ENCODE results near the gene KHDC4. TPM values are rescaled to one million over a fixed set of nuclear protein-coding genes. Genes with fewer than 3 reads are reported as not detected.
"Not testable (repeated sequence)": the region's sequence is repeated elsewhere in the genome, so short reads cannot be mapped to it uniquely, and the experiment has no call there.

The KHDC4 gene
- total RNA-seq, 2 donors from 2014 or later = 59.9 to 63.1 TPM

GRCh38 chr1:155941845-155942531 is 7.8 kb upstream of the KHDC4 start:
- DNase-seq = no peak
- H3K9me3 ChIP-seq (ENCODE audit: control insufficient read depth, low read length, poor library complexity, severe bottlenecking) = no peaks in the 10 kb centered on the region
- ATAC-seq = no peak
- Mint-ChIP-seq H3K27me3 (no peaks in the 10 kb centered on the region), H3K4me1 (peaks cover 48% of the 10 kb centered on the region), H3K27ac (peak overlapping the region; percentile 19), H3K4me3 (peak overlapping the region; percentile 12), H3K36me3 (ENCODE audit: low read depth) (no peaks in the 10 kb centered on the region)

GRCh38 chr1:155940993-155941844 is 7.0 kb upstream of the KHDC4 start, which contains the start of gene RXFP4:
Gene RXFP4, plus strand, starts transcription at chr1:155941638. Its CDS starts 72 bp downstream, at chr1:155941710.
- Mint-ChIP-seq H3K27me3 (no peaks in the 10 kb centered on the region), H3K4me1 (peaks cover 43% of the 10 kb centered on the region), H3K27ac (peak within 1 kb of the TSS; percentile 91), H3K4me3 (peak within 1 kb of the TSS; percentile 12), H3K36me3 (ENCODE audit: low read depth) (no peaks in the 10 kb centered on the region)
- no peaks in the 10 kb centered on the region for H3K9me3 ChIP-seq (ENCODE audit: control insufficient read depth, low read length, poor library complexity, severe bottlenecking)
- no peak for ATAC-seq
- DNase-seq = no peak

- no peak for ATAC-seq
- Mint-ChIP-seq H3K27ac (peak overlapping the region; percentile 91), H3K4me1 (peaks cover 37% of the 10 kb centered on the region), H3K27me3 (no peaks in the 10 kb centered on the region), H3K36me3 (ENCODE audit: low read depth) (no peaks in the 10 kb centered on the region), H3K4me3 (no peak overlapping the region)
- DNase-seq = no peak
- no peaks in the 10 kb centered on the region for H3K9me3 ChIP-seq (ENCODE audit: control insufficient read depth, low read length, poor library complexity, severe bottlenecking)
Measured at GRCh38 chr1:155940482-155940992, 6.3 kb upstream of the KHDC4 start.

- Mint-ChIP-seq H3K36me3 (ENCODE audit: low read depth) (no peaks in the 10 kb centered on the region), H3K4me1 (peaks cover 27% of the 10 kb centered on the region), H3K4me3 (no peak overlapping the region), H3K27me3 (no peaks in the 10 kb centered on the region), H3K27ac (no peak overlapping the region)
- no peaks in the 10 kb centered on the region for H3K9me3 ChIP-seq (ENCODE audit: control insufficient read depth, low read length, poor library complexity, severe bottlenecking)
- DNase-seq = no peak
- ATAC-seq = no peak
Measured at GRCh38 chr1:155938220-155938627, 4.0 kb upstream of the KHDC4 start.

- no peak overlapping the region for H3K27ac Mint-ChIP-seq
- no peaks in the 10 kb centered on the region for H3K9me3 ChIP-seq (ENCODE audit: control insufficient read depth, low read length, poor library complexity, severe bottlenecking)
- no peaks in the 10 kb centered on the region for H3K36me3 Mint-ChIP-seq (ENCODE audit: low read depth)
- H3K4me3 Mint-ChIP-seq = peak overlapping the region; percentile 12
- ATAC-seq = no peak
- H3K27me3 Mint-ChIP-seq = no peaks in the 10 kb centered on the region
- DNase-seq = no peak
- peaks cover 12% of the 10 kb centered on the region for H3K4me1 Mint-ChIP-seq
Measured at GRCh38 chr1:155934936-155935590, 850 bp upstream of the KHDC4 start.

- no peaks in the 10 kb centered on the region for H3K9me3 ChIP-seq (ENCODE audit: control insufficient read depth, low read length, poor library complexity, severe bottlenecking)
- H3K36me3 Mint-ChIP-seq (ENCODE audit: low read depth) = no peaks in the 10 kb centered on the region
- H3K4me3 Mint-ChIP-seq = no peak overlapping the region
- no peaks in the 10 kb centered on the region for H3K27me3 Mint-ChIP-seq
- H3K27ac Mint-ChIP-seq = no peak overlapping the region
- DNase-seq (no peak), ATAC-seq (no peak)
- H3K4me1 Mint-ChIP-seq = peaks cover 16% of the 10 kb centered on the region
Measured at GRCh38 chr1:155933591-155934096, 569 bp downstream of the KHDC4 start.

GRCh38 chr1:155932487-155932886 is 1.7 kb downstream of the KHDC4 start:
- H3K9me3 ChIP-seq (ENCODE audit: control insufficient read depth, low read length, poor library complexity, severe bottlenecking) = no peaks in the 10 kb centered on the region
- no peak for ATAC-seq
- H3K27ac Mint-ChIP-seq = no peak overlapping the region
- H3K4me1 Mint-ChIP-seq = peaks cover 13% of the 10 kb centered on the region
- no peaks in the 10 kb centered on the region for H3K27me3 Mint-ChIP-seq
- no peak for DNase-seq
- H3K36me3 Mint-ChIP-seq (ENCODE audit: low read depth) = no peaks in the 10 kb centered on the region
- no peak overlapping the region for H3K4me3 Mint-ChIP-seq

GRCh38 chr1:155932081-155932480 is 2.1 kb downstream of the KHDC4 start:
- no peak overlapping the region for H3K27ac Mint-ChIP-seq
- no peaks in the 10 kb centered on the region for H3K27me3 Mint-ChIP-seq
- no peak overlapping the region for H3K4me3 Mint-ChIP-seq
- DNase-seq = no peak
- no peaks in the 10 kb centered on the region for H3K36me3 Mint-ChIP-seq (ENCODE audit: low read depth)
- H3K4me1 Mint-ChIP-seq = peaks cover 13% of the 10 kb centered on the region
- ATAC-seq = no peak
- no peaks in the 10 kb centered on the region for H3K9me3 ChIP-seq (ENCODE audit: control insufficient read depth, low read length, poor library complexity, severe bottlenecking)

- ATAC-seq (no peak), DNase-seq (no peak)
- H3K27ac Mint-ChIP-seq = no peak overlapping the region
- no peaks in the 10 kb centered on the region for H3K27me3 Mint-ChIP-seq
- peak overlapping the region; percentile 43 for H3K4me3 Mint-ChIP-seq
- H3K36me3 Mint-ChIP-seq (ENCODE audit: low read depth) = peaks cover 4% of the 10 kb centered on the region
- H3K4me1 Mint-ChIP-seq = peaks cover 13% of the 10 kb centered on the region
- no peaks in the 10 kb centered on the region for H3K9me3 ChIP-seq (ENCODE audit: control insufficient read depth, low read length, poor library complexity, severe bottlenecking)
Measured at GRCh38 chr1:155931332-155932038, 2.7 kb downstream of the KHDC4 start.

- not testable (repeated sequence) for ATAC-seq, H3K27me3 Mint-ChIP-seq
Measured at GRCh38 chr1:155930725-155931124, 3.5 kb downstream of the KHDC4 start.

GRCh38 chr1:155929057-155929456 is 5.2 kb downstream of the KHDC4 start:
- Mint-ChIP-seq H3K27me3 (no peaks in the 10 kb centered on the region), H3K4me3 (no peak overlapping the region), H3K36me3 (ENCODE audit: low read depth) (peaks cover 4% of the 10 kb centered on the region), H3K27ac (peak overlapping the region; percentile 54), H3K4me1 (peaks cover 13% of the 10 kb centered on the region)
- DNase-seq (no peak), ATAC-seq (no peak)
- no peaks in the 10 kb centered on the region for H3K9me3 ChIP-seq (ENCODE audit: control insufficient read depth, low read length, poor library complexity, severe bottlenecking)

More at GRCh38 chr1:155930725-155931124, 3.5 kb downstream of the KHDC4 start:
- H3K4me3 Mint-ChIP-seq; H3K9me3 ChIP-seq (ENCODE audit: control insufficient read depth, low read length, poor library complexity, severe bottlenecking); DNase-seq; H3K27ac Mint-ChIP-seq; H3K36me3 Mint-ChIP-seq (ENCODE audit: low read depth): not testable (repeated sequence)
- peaks cover 13% of the 10 kb centered on the region for H3K4me1 Mint-ChIP-seq

GRCh38 chr1:155925506-155925905 is 8.7 kb downstream of the KHDC4 start:
- no peaks in the 10 kb centered on the region for H3K9me3 ChIP-seq (ENCODE audit: control insufficient read depth, low read length, poor library complexity, severe bottlenecking)
- peak overlapping the region; percentile 39 for H3K27ac Mint-ChIP-seq
- no peak overlapping the region for H3K4me3 Mint-ChIP-seq
- no peaks in the 10 kb centered on the region for H3K27me3 Mint-ChIP-seq
- ATAC-seq = no peak
- DNase-seq = no peak
- H3K4me1 Mint-ChIP-seq = peaks cover 7% of the 10 kb centered on the region
- peaks cover 9% of the 10 kb centered on the region for H3K36me3 Mint-ChIP-seq (ENCODE audit: low read depth)

All from T-helper 17 cell (primary cell).